Stomach (tissue), 9 donors: ENCODE measurements around the gene NSDHL. TPM values are rescaled to one million over a fixed set of nuclear protein-coding genes. Genes with fewer than 3 reads are reported as not detected.

Experiments used
- DNase-seq, 2 donors: peaks; one replicate each; pipeline versions ENCODE4 v3.0.0 to v3.0.0-alpha.2; 2013 to 2019
- H3K27ac ChIP-seq, 5 donors: fragments of 200-600 bp in 4 of 5; sonication (generic) in 4 of 5; one replicate each; pipeline ENCODE4 v1.5.1; 2013 to 2019; ENCODE audit warnings: mild to moderate bottlenecking in 1 of 5, moderate library complexity in 1 of 5
- H3K27me3 ChIP-seq, 3 donors: fragments of 200-600 bp; sonication (generic); one replicate each; pipeline ENCODE4 v1.5.1; 2017 to 2019; ENCODE audit warnings: mixed run types in 1 of 3
- H3K36me3 ChIP-seq, 4 donors: fragments of 200-600 bp; sonication (generic); 1 replicate in 3 of 4; 2 replicates in 1 of 4; pipeline ENCODE4 v1.5.1; 2016 to 2019
- H3K4me1 ChIP-seq, 4 donors: fragments of 200-600 bp; sonication (generic); one replicate each; pipeline ENCODE4 v1.5.1; 2016 to 2019
- H3K4me3 ChIP-seq, 4 donors: fragments of 200-600 bp; sonication (generic) in 3 of 4; one replicate each; pipeline ENCODE4 v1.5.1; 2016 to 2019; ENCODE audit warnings: mild to moderate bottlenecking in 1 of 4
- H3K9me3 ChIP-seq, 4 donors: fragments of 200-600 bp; sonication (generic); one replicate each; pipeline ENCODE4 v1.5.1; 2016 to 2019
- EP300 ChIP-seq: sonication (generic); formaldehyde crosslinking; IDR thresholded peaks from one replicate; pipeline ENCODE4 v1.6.1; 2017; ENCODE audit warnings: antibody characterized with exemption
- POLR2A ChIP-seq, 4 donors: fragments of 450-650 bp; IDR thresholded peaks; one replicate each; pipeline ENCODE4 v1.6.1; 2016; ENCODE audit warnings: antibody characterized with exemption in 4 of 4, control low read depth in 2 of 4, mild to moderate bottlenecking in 1 of 4, moderate library complexity in 1 of 4
- POLR2AphosphoS5 ChIP-seq, 3 donors: sonication (generic); formaldehyde crosslinking; IDR thresholded peaks; one replicate each; pipeline ENCODE4 v1.6.1; 2016; ENCODE audit warnings: antibody characterized with exemption in 3 of 3
- WGBS, 5 donors: extraction: QIAGEN DNeasy Blood & Tissue Kit in 3 of 5; methylation state at CpG; one replicate each; pipeline versions ENCODE4 v1.1.5 to v1.1.7; 2013 to 2018; 5-methylcytosine and 5-hydroxymethylcytosine counted together
- intact Hi-C: fragments of 100-400 bp; cut with DNase I; formaldehyde crosslinking; loops from one replicate; pipeline ENCODE4 v1.15.1; 2023; ENCODE audit warnings: low total_unique reads
- polyA plus RNA-seq, 3 donors: library from polyadenylated mRNA; stranded (reverse); fragments of 200-250 nt; gene quantifications; one replicate each; pipeline ENCODE4 v1.2.3, GENCODE V29; 2013
- total RNA-seq, 5 donors: library from RNA; depleted of rRNA; stranded (reverse); fragments of >200 nt; gene quantifications; one replicate each; pipeline versions ENCODE4 v1.1.0 to v1.2.3, GENCODE V29; 2014 to 2016
- TF ChIP-seq, protein P1 (sequence below), 7 experiments: fragments of 450-650 bp in 4 of 7; fragments of 200-600 bp in 3 of 7; sonication (generic) in 3 of 7; IDR thresholded peaks; one replicate each; pipeline ENCODE4 v1.5.1; 2016 to 2019; ENCODE audit warnings: antibody characterized with exemption in 7 of 7, control low read depth in 2 of 7, mild to moderate bottlenecking in 1 of 7
- donor health status: healthy with polysubstance abuse.
- donor health status: Bipolar disorder and iron deficiency.
- donor health status: healthy.

Gene NSDHL
- total and polyA plus RNA-seq, 8 donors = 0.58 to 45.5 (median 8.9) TPM

DNA sequence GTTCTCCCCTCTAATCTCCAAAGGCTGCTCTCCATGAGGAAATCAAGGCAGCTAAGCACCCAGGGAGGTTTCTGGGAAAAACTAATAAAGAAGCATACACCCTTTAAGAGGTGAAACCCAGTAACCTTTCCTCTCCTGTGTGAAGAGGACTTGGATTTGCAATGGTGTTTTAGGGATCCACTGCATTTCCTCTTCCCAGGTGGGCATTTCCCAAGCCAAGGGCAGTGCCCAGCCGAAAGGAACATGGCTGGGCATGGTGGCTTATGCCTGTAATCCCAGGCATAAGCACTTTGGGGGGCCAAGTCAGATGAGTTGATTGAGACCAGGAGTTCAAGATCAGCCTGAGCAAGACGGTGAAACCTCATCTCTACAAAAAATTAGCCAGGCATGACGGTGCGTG lies 61.6 kb downstream of the NSDHL start:
- Histone ChIP-seq H3K4me1 (no peaks in the 10 kb centered on the region), H3K4me3 (no peak overlapping the region), H3K27me3 (peaks cover 0 to 6% (median 5%) of the 10 kb centered on the region in 3 donors), H3K27ac (no peak overlapping the region), H3K36me3 (no peaks in the 10 kb centered on the region), H3K9me3 (peaks cover 0 to 3% (median 0%) of the 10 kb centered on the region in 4 donors)
- intact Hi-C loops = no loop called here
- no peak for DNase-seq
- TF ChIP-seq EP300 (no peak), POLR2AphosphoS5 (IDR thresholded peaks at IDR 0.05) (no peak), POLR2A (IDR thresholded peaks at IDR 0.05) (no peak)
- TF ChIP-seq, protein P1, sequence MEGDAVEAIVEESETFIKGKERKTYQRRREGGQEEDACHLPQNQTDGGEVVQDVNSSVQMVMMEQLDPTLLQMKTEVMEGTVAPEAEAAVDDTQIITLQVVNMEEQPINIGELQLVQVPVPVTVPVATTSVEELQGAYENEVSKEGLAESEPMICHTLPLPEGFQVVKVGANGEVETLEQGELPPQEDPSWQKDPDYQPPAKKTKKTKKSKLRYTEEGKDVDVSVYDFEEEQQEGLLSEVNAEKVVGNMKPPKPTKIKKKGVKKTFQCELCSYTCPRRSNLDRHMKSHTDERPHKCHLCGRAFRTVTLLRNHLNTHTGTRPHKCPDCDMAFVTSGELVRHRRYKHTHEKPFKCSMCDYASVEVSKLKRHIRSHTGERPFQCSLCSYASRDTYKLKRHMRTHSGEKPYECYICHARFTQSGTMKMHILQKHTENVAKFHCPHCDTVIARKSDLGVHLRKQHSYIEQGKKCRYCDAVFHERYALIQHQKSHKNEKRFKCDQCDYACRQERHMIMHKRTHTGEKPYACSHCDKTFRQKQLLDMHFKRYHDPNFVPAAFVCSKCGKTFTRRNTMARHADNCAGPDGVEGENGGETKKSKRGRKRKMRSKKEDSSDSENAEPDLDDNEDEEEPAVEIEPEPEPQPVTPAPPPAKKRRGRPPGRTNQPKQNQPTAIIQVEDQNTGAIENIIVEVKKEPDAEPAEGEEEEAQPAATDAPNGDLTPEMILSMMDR (IDR thresholded peaks at IDR 0.05) = no peak
- WGBS, 5 donors = 79 to 92% (median 81%) methylated on average over 4 of the region's 4 CpGs

DNA sequence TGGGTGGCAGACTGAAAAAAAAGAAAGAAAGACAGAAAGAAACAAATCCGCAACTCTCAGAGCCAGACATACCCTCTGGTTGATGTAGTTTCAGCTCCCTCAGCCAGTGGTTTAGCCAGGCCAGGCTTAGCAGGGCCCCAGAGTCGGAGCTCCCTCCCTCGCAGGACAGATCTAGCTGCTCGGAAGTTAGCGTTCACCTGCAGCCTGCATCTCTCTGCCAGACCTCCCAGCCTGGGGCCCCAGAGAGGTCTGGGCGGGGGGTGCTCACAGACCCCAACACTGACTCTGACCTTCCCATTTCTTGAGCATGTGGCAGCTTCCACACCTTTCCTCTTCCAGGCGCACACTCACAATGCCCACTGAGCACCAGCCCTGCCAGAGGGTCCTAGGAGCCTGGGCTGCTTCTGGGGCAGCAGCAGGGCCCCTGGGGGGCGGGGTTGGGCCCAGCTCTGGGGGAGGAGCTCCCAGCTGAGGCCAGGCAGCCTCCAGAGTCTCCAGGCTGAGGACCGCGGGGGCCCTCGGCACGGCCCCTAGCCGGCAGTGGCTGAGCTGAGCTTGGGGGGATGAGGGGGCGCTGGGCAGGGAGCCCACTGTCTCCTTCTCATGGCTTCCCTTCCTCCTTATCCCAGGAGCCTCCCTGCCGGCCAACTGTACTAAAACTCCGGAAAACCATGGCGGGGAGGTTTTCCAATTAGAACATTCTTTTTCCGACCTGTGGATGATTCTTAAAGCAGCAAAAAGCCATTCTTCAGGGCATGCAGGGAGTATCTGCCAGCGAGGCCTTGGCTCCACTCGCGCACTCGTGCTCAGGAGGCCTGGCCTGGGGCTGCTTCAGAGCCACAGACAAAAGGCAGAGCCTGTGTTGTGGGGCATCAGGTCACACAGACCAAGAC lies 62.4 kb downstream of the NSDHL start:
- no peak for DNase-seq
- no peak overlapping the region for H3K27ac ChIP-seq
- intact Hi-C loops = no loop called here
- H3K9me3 ChIP-seq = no peaks in the 10 kb centered on the region
- no peaks in the 10 kb centered on the region for H3K4me1 ChIP-seq
- 60 to 86% (median 73%) methylated on average over 9 to 22 of the region's 22 CpGs for WGBS, 5 donors
- H3K36me3 ChIP-seq = no peaks in the 10 kb centered on the region
- TF ChIP-seq POLR2AphosphoS5 (IDR thresholded peaks at IDR 0.05) = no peak
- TF ChIP-seq POLR2A (IDR thresholded peaks at IDR 0.05) = no peak
- no peak for TF ChIP-seq EP300
- TF ChIP-seq, protein P1 (IDR thresholded peaks at IDR 0.05) = no peak
- peaks cover 0 to 12% (median 7%) of the 10 kb centered on the region in 3 donors for H3K27me3 ChIP-seq
- H3K4me3 ChIP-seq = no peak overlapping the region

DNA sequence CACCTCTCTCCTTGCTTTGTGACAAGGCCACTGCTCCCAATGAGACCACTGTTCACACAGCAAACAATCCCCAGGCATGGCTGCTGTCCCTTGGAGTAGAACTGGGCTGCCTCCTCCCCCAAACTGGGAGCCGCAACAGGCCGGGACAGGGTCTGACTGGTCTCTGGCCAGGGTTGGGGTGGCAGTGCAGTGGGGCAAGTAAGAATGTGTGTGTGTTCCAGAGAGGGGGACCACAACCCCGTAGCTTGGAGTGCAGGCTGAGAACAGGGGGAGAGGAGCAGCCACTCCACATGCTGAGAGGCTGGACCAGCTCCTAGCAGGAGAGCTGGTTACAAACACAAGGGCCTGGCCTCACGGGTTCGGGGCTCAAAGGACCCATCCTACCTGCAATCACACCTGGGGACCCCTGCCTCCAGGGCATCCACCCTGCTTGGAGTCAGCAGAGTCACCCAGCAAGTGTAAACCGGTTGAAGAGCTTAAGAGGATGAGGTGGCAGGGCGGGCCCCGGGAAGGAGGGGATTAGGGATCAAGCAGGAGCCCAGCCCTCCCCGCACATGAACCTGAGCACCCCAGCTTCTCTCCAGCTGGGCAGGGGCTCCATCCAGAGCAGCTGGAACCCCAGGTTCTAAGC lies 63.2 kb downstream of the NSDHL start:
- 79 to 92% (median 87%) methylated on average over 7 to 9 of the region's 9 CpGs for WGBS, 5 donors

DNA sequence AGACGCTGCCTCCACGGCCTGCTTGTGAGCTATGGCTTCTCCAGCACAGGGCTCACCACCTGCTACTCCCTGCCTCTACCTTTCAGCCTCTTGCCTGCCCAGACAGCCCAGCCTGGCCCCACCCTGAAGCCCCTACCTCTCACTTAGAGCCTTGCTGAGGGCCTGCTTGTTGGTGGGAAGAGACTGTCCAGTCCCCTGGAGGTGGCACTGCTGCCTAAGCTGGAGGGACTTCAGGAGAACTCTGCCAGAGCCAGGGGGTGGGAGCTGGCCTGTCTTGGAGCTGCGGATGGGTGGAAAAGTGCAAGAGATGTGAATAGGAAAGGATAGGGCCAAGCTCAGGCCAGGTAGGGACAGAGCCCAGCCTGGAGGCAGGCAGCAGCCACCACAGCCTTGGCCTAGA lies 64.3 kb downstream of the NSDHL start:
- Histone ChIP-seq H3K27ac (peak overlapping the region in 1 of 5 donors; percentile 1), H3K9me3 (no peaks in the 10 kb centered on the region), H3K36me3 (no peaks in the 10 kb centered on the region), H3K4me3 (no peak overlapping the region), H3K27me3 (peaks cover 0 to 19% (median 11%) of the 10 kb centered on the region in 3 donors), H3K4me1 (no peaks in the 10 kb centered on the region)
- DNase-seq = no peak
- TF ChIP-seq EP300 (no peak), POLR2A (IDR thresholded peaks at IDR 0.05) (no peak), POLR2AphosphoS5 (IDR thresholded peaks at IDR 0.05) (no peak)
- TF ChIP-seq, protein P1 (IDR thresholded peaks at IDR 0.05) = no peak
- intact Hi-C loops = no loop called here
- WGBS, 5 donors = 75 to 100% (median 78%) methylated on average over 1 to 3 of the region's 3 CpGs

More for the DNA sequence above, 63.2 kb downstream of the NSDHL start:
- H3K4me3 ChIP-seq = no peak overlapping the region
- H3K27ac ChIP-seq = no peak overlapping the region
- no peak for DNase-seq
- H3K36me3 ChIP-seq = no peaks in the 10 kb centered on the region
- TF ChIP-seq EP300 (no peak), POLR2AphosphoS5 (IDR thresholded peaks at IDR 0.05) (no peak), POLR2A (IDR thresholded peaks at IDR 0.05) (no peak)
- TF ChIP-seq, protein P1 (IDR thresholded peaks at IDR 0.05) = no peak
- H3K4me1 ChIP-seq = no peaks in the 10 kb centered on the region
- no peaks in the 10 kb centered on the region for H3K9me3 ChIP-seq
- intact Hi-C loops = no loop called here
- H3K27me3 ChIP-seq = peaks cover 0 to 19% (median 11%) of the 10 kb centered on the region in 3 donors
